ENCODE data around the gene RELN.

The RELN gene

GRCh38 chr7:103474956-103475355 is 514.5 kb downstream of the RELN start:
- no peaks in the 10 kb centered on the region for H3K9me3 ChIP-seq (ENCODE audit: control insufficient read depth, insufficient read depth, low read length)
- no peaks in the 10 kb centered on the region for H3K36me3 ChIP-seq (ENCODE audit: insufficient read depth, low read length)
- no peaks in the 10 kb centered on the region for H3K4me1 ChIP-seq (ENCODE audit: insufficient read depth, low read length)
- H3K9ac ChIP-seq (ENCODE audit: low read depth, low read length): no peak overlapping the region

- H3K9ac ChIP-seq (ENCODE audit: low read depth, low read length): no peak overlapping the region
- H3K4me1 ChIP-seq (ENCODE audit: insufficient read depth, low read length): no peaks in the 10 kb centered on the region
- H3K9me3 ChIP-seq (ENCODE audit: control insufficient read depth, insufficient read depth, low read length): no peaks in the 10 kb centered on the region
- H3K36me3 ChIP-seq (ENCODE audit: insufficient read depth, low read length): no peaks in the 10 kb centered on the region
Observed at GRCh38 chr7:103469095-103469948, 520.1 kb downstream of the RELN start.

- H3K36me3 ChIP-seq (ENCODE audit: insufficient read depth, low read length): no peaks in the 10 kb centered on the region
- H3K9ac ChIP-seq (ENCODE audit: low read depth, low read length): no peak overlapping the region
- H3K9me3 ChIP-seq (ENCODE audit: control insufficient read depth, insufficient read depth, low read length): no peaks in the 10 kb centered on the region
- no peaks in the 10 kb centered on the region for H3K4me1 ChIP-seq (ENCODE audit: insufficient read depth, low read length)
Observed at GRCh38 chr7:103466814-103467213, 522.6 kb downstream of the RELN start.

- Histone ChIP-seq H3K9ac (ENCODE audit: low read depth, low read length) (no peak overlapping the region), H3K36me3 (ENCODE audit: insufficient read depth, low read length) (no peaks in the 10 kb centered on the region), H3K9me3 (ENCODE audit: control insufficient read depth, insufficient read depth, low read length) (no peaks in the 10 kb centered on the region), H3K4me1 (ENCODE audit: insufficient read depth, low read length) (no peaks in the 10 kb centered on the region)
Observed at GRCh38 chr7:103462358-103462757, 527.1 kb downstream of the RELN start.

GRCh38 chr7:103447073-103447960 is 542.1 kb downstream of the RELN start:
- Histone ChIP-seq H3K9me3 (ENCODE audit: control insufficient read depth, insufficient read depth, low read length) (no peaks in the 10 kb centered on the region), H3K4me1 (ENCODE audit: insufficient read depth, low read length) (no peaks in the 10 kb centered on the region; the same call in 1 of the 2 replicates), H3K36me3 (ENCODE audit: insufficient read depth, low read length) (no peaks in the 10 kb centered on the region), H3K9ac (ENCODE audit: low read depth, low read length) (no peak overlapping the region)

GRCh38 chr7:103446049-103446520 is 543.4 kb downstream of the RELN start, which contains the start of gene SLC26A5:
SLC26A5 (minus strand) TSS chr7:103446207; CDS start chr7:103421514, 24,693 bp downstream.
- Histone ChIP-seq H3K36me3 (ENCODE audit: insufficient read depth, low read length) (no peaks in the 10 kb centered on the region), H3K9me3 (ENCODE audit: control insufficient read depth, insufficient read depth, low read length) (no peaks in the 10 kb centered on the region), H3K4me1 (ENCODE audit: insufficient read depth, low read length) (no peaks in the 10 kb centered on the region; the same call in 1 of the 2 replicates), H3K9ac (ENCODE audit: low read depth, low read length) (peak within 1 kb of the TSS; percentile 71)

- Histone ChIP-seq H3K9ac (ENCODE audit: low read depth, low read length) (peak overlapping the region; percentile 71), H3K4me1 (ENCODE audit: insufficient read depth, low read length) (no peaks in the 10 kb centered on the region; the same call in 1 of the 2 replicates), H3K9me3 (ENCODE audit: control insufficient read depth, insufficient read depth, low read length) (no peaks in the 10 kb centered on the region), H3K36me3 (ENCODE audit: insufficient read depth, low read length) (no peaks in the 10 kb centered on the region)
Observed at GRCh38 chr7:103445228-103446048, 544.0 kb downstream of the RELN start.

- Histone ChIP-seq H3K4me1 (ENCODE audit: insufficient read depth, low read length) (no peaks in the 10 kb centered on the region; the same call in 1 of the 2 replicates), H3K9ac (ENCODE audit: low read depth, low read length) (no peak overlapping the region), H3K9me3 (ENCODE audit: control insufficient read depth, insufficient read depth, low read length) (no peaks in the 10 kb centered on the region), H3K36me3 (ENCODE audit: insufficient read depth, low read length) (no peaks in the 10 kb centered on the region)
Observed at GRCh38 chr7:103439661-103440060, 549.8 kb downstream of the RELN start.

- Histone ChIP-seq H3K9me3 (ENCODE audit: control insufficient read depth, insufficient read depth, low read length) (no peaks in the 10 kb centered on the region), H3K9ac (ENCODE audit: low read depth, low read length) (no peak overlapping the region), H3K4me1 (ENCODE audit: insufficient read depth, low read length) (no peaks in the 10 kb centered on the region), H3K36me3 (ENCODE audit: insufficient read depth, low read length) (no peaks in the 10 kb centered on the region)
Observed at GRCh38 chr7:103437623-103438022, 551.8 kb downstream of the RELN start.

GRCh38 chr7:103432712-103433111 is 556.7 kb downstream of the RELN start:
- Histone ChIP-seq H3K36me3 (ENCODE audit: insufficient read depth, low read length) (no peaks in the 10 kb centered on the region), H3K4me1 (ENCODE audit: insufficient read depth, low read length) (no peaks in the 10 kb centered on the region), H3K9me3 (ENCODE audit: control insufficient read depth, insufficient read depth, low read length) (no peaks in the 10 kb centered on the region), H3K9ac (ENCODE audit: low read depth, low read length) (no peak overlapping the region)

- Histone ChIP-seq H3K4me1 (ENCODE audit: insufficient read depth, low read length) (no peaks in the 10 kb centered on the region), H3K9ac (ENCODE audit: low read depth, low read length) (no peak overlapping the region), H3K9me3 (ENCODE audit: control insufficient read depth, insufficient read depth, low read length) (no peaks in the 10 kb centered on the region), H3K36me3 (ENCODE audit: insufficient read depth, low read length) (no peaks in the 10 kb centered on the region; the same call in 1 of the 2 replicates)
Observed at GRCh38 chr7:103425177-103425576, 564.3 kb downstream of the RELN start.

GRCh38 chr7:103423467-103424179 is 565.8 kb downstream of the RELN start:
- no peaks in the 10 kb centered on the region; the same call in 1 of the 2 replicates for H3K36me3 ChIP-seq (ENCODE audit: insufficient read depth, low read length)
- no peak overlapping the region for H3K9ac ChIP-seq (ENCODE audit: low read depth, low read length)
- H3K9me3 ChIP-seq (ENCODE audit: control insufficient read depth, insufficient read depth, low read length): no peaks in the 10 kb centered on the region
- no peaks in the 10 kb centered on the region for H3K4me1 ChIP-seq (ENCODE audit: insufficient read depth, low read length)

Data from ES-I3 (cell line).